ENCODE measurements around the gene THBS4.

Gene THBS4

GRCh38 chr5:80101993-80102392, 66.8 kb downstream of the THBS4 start:
- no peak overlapping the region for H3K27ac ChIP-seq
- no peaks in the 10 kb centered on the region for H3K27me3 ChIP-seq (ENCODE audit: control insufficient read depth, insufficient read depth, low read length)
- no peaks in the 10 kb centered on the region for H3K36me3 ChIP-seq (ENCODE audit: control insufficient read depth, insufficient read depth, low read length)
- no peak overlapping the region for H3K4me3 ChIP-seq (ENCODE audit: low read depth, low read length)
- no peaks in the 10 kb centered on the region for H3K9me3 ChIP-seq (ENCODE audit: control insufficient read depth, low read length)
- no peak for TF ChIP-seq CTCF (IDR thresholded peaks at IDR 0.05)
- H3K79me2 ChIP-seq: no peaks in the 10 kb centered on the region
- no peak overlapping the region for H2AFZ ChIP-seq
- H3K4me2 ChIP-seq (ENCODE audit: low read length): no peak overlapping the region
- H3K9ac ChIP-seq: no peak overlapping the region
- no peaks in the 10 kb centered on the region for H3K4me1 ChIP-seq

GRCh38 chr5:80103371-80103770, 68.2 kb downstream of the THBS4 start:
- H3K79me2 ChIP-seq: no peaks in the 10 kb centered on the region
- no peak overlapping the region for H3K4me3 ChIP-seq (ENCODE audit: low read depth, low read length)
- no peaks in the 10 kb centered on the region for H3K4me1 ChIP-seq
- no peak overlapping the region for H3K27ac ChIP-seq
- H3K9ac ChIP-seq: no peak overlapping the region
- H3K36me3 ChIP-seq (ENCODE audit: control insufficient read depth, insufficient read depth, low read length): no peaks in the 10 kb centered on the region
- no peak overlapping the region for H2AFZ ChIP-seq
- no peak for TF ChIP-seq CTCF (IDR thresholded peaks at IDR 0.05)
- no peaks in the 10 kb centered on the region for H3K9me3 ChIP-seq (ENCODE audit: control insufficient read depth, low read length)
- H3K27me3 ChIP-seq (ENCODE audit: control insufficient read depth, insufficient read depth, low read length): no peaks in the 10 kb centered on the region
- H3K4me2 ChIP-seq (ENCODE audit: low read length): no peak overlapping the region

GRCh38 chr5:80105698-80106439, 70.7 kb downstream of the THBS4 start:
- no peak overlapping the region for H2AFZ ChIP-seq
- H3K36me3 ChIP-seq (ENCODE audit: control insufficient read depth, insufficient read depth, low read length): no peaks in the 10 kb centered on the region
- no peaks in the 10 kb centered on the region for H3K79me2 ChIP-seq
- TF ChIP-seq CTCF (IDR thresholded peaks at IDR 0.05): no peak
- no peak overlapping the region for H3K9ac ChIP-seq
- no peak overlapping the region for H3K4me2 ChIP-seq (ENCODE audit: low read length)
- no peaks in the 10 kb centered on the region for H3K27me3 ChIP-seq (ENCODE audit: control insufficient read depth, insufficient read depth, low read length)
- H3K4me3 ChIP-seq (ENCODE audit: low read depth, low read length): no peak overlapping the region
- H3K27ac ChIP-seq: no peak overlapping the region
- no peaks in the 10 kb centered on the region for H3K9me3 ChIP-seq (ENCODE audit: control insufficient read depth, low read length)
- H3K4me1 ChIP-seq: no peaks in the 10 kb centered on the region

GRCh38 chr5:80106916-80107315, 71.8 kb downstream of the THBS4 start:
- Histone ChIP-seq H3K9ac (no peak overlapping the region), H3K27ac (no peak overlapping the region), H3K4me1 (no peaks in the 10 kb centered on the region), H3K27me3 (ENCODE audit: control insufficient read depth, insufficient read depth, low read length) (no peaks in the 10 kb centered on the region), H3K36me3 (ENCODE audit: control insufficient read depth, insufficient read depth, low read length) (no peaks in the 10 kb centered on the region), H3K79me2 (no peaks in the 10 kb centered on the region), H2AFZ (no peak overlapping the region), H3K9me3 (ENCODE audit: control insufficient read depth, low read length) (no peaks in the 10 kb centered on the region), H3K4me2 (ENCODE audit: low read length) (no peak overlapping the region), H3K4me3 (ENCODE audit: low read depth, low read length) (no peak overlapping the region)
- no peak for TF ChIP-seq CTCF (IDR thresholded peaks at IDR 0.05)
